Panc1 (cell line): ENCODE results near the gene NREP. TPM values are rescaled to one million over a fixed set of nuclear protein-coding genes. Genes with fewer than 3 reads are reported as not detected.

Experiments
- ATAC-seq: fragments of 200-7000 bp; cut with Tn5 transposase; 2 replicates; pipeline ENCODE4 v1.9.1; 2020; ENCODE audit warnings: mild to moderate bottlenecking, moderate library complexity
- BruUV-seq: library from RNA; stranded (reverse); fragments of 400-500 nt; replicated peaks from 2 replicates; lab custom pipeline; 2021; lab: Mats Ljungman, UMichigan
- CTCF ChIA-PET: fragments of 300-600 bp; sonication (Branson Sonifier 250); formaldehyde crosslinking; loops from one replicate; lab custom pipeline; 2022; ENCODE audit warnings: antibody characterized with exemption; lab: Charles Lee
- POLR2A ChIA-PET: fragments of 300-600 bp; sonication (Branson Sonifier 250); formaldehyde crosslinking; loops from one replicate; lab custom pipeline; 2022; ENCODE audit warnings: antibody characterized with exemption; lab: Charles Lee
- DNase-seq: peaks from one replicate; pipeline ENCODE4 v3.0.0-alpha.2; 2010; ENCODE audit warnings: low read depth, low spot score
- H3K27ac ChIP-seq: 2 replicates; pipeline ENCODE4 v1.5.1; 2011; ENCODE audit warnings: mild to moderate bottlenecking, low read length, inconsistent platforms
- H3K27me3 ChIP-seq: fragments of 200-500 bp; sonication (Bioruptor generic); 2 replicates; pipeline ENCODE4 v1.6.0; 2014; ENCODE audit warnings: low read length, inconsistent platforms; ENCODE audit not compliant: control insufficient read depth, insufficient read depth
- H3K36me3 ChIP-seq: fragments of 200-500 bp; sonication (Bioruptor generic); 2 replicates; pipeline ENCODE4 v1.5.1; 2014; ENCODE audit warnings: inconsistent platforms, mild to moderate bottlenecking, low read length, moderate library complexity; ENCODE audit not compliant: control insufficient read depth, insufficient read depth
- H3K4me1 ChIP-seq: 2 replicates; pipeline ENCODE4 v1.5.1; 2011; ENCODE audit warnings: inconsistent platforms, mild to moderate bottlenecking, low read length, moderate library complexity; ENCODE audit not compliant: control insufficient read depth, insufficient read depth
- H3K4me3 ChIP-seq, 2 experiments: 2 replicates each; pipeline ENCODE4 v1.5.1; 2011 to 2012; ENCODE audit warnings: low read depth in 2 of 2, low read length in 2 of 2, mild to moderate bottlenecking in 2 of 2, inconsistent platforms in 1 of 2, moderate library complexity in 1 of 2
- H3K9me3 ChIP-seq: fragments of 200-500 bp; sonication (Bioruptor generic); 2 replicates; pipeline ENCODE4 v1.5.1; 2014; ENCODE audit warnings: low read depth, mild to moderate bottlenecking, inconsistent platforms, low read length, moderate library complexity; ENCODE audit not compliant: control insufficient read depth, insufficient read depth
- POLR2AphosphoS5 ChIP-seq: IDR thresholded peaks from 2 replicates; pipeline ENCODE4 v1.6.1; 2012; ENCODE audit warnings: mild to moderate bottlenecking, low read depth, low read length, moderate library complexity
- SIN3A ChIP-seq: IDR thresholded peaks from 2 replicates; pipeline ENCODE4 v1.6.1; 2012; ENCODE audit warnings: low read depth, mild to moderate bottlenecking, low read length, moderate library complexity, borderline replicate concordance; ENCODE audit not compliant: insufficient read depth
- TCF7L2 ChIP-seq: IDR thresholded peaks from 2 replicates; pipeline ENCODE4 v1.6.1; 2011; ENCODE audit warnings: mild to moderate bottlenecking, low read depth, low read length, inconsistent platforms
- in situ Hi-C: cut with HindIII; loops from 2 replicates; pipeline ENCODE4 v1.10.0; 2016; ENCODE audit warnings: low sequenced_read_pairs, low pct_unique_long_range_greater_than_20kb
- intact Hi-C: fragments of 100-400 bp; cut with micrococcal nuclease; formaldehyde crosslinking; loops from one replicate; pipeline ENCODE4 v1.10.0; 2022; ENCODE audit not compliant: unreplicated experiment
- total RNA-seq: library from RNA; stranded (reverse); gene quantifications from one replicate; pipeline ENCODE4 v1.2.1, GENCODE V29; 2021; ENCODE audit not compliant: unreplicated experiment
- TF ChIP-seq, protein P1 (sequence below): fragments of 450-650 bp; IDR thresholded peaks from 2 replicates; pipeline ENCODE4 v1.5.1; 2017; ENCODE audit warnings: mild to moderate bottlenecking
- TF ChIP-seq, protein P2 (sequence below), 2 experiments: IDR thresholded peaks; 2 replicates each; pipeline ENCODE4 v1.6.1; 2011 to 2012; ENCODE audit warnings: low read depth in 2 of 2, control low read depth in 1 of 2, low read length in 1 of 2, mild to moderate bottlenecking in 1 of 2, moderate library complexity in 1 of 2; ENCODE audit not compliant: insufficient read depth in 1 of 2

The NREP gene
- total RNA-seq, 1 experiment from 2014 or later = 4.9 TPM

DNA sequence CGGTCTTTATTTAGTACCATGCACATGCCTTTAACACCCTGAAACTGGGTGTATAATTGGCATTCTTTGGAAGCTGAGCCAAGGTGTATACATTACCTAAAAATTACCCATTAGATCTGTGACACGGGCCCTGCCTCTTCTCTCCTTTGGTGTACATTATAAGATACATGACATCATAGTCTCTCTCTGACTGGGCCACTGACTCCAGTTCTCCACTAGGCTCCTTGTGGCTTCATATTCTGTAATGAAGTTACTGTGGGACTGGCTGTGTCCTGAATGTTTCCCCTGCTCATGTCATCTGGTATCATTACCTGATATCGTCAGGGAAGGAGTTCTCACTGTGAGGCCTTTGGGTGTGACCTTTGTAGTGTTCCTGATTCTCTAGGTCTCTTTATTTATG, 65.5 kb downstream of the NREP start:
- POLR2A ChIA-PET = no interaction called here
- no peaks in the 10 kb centered on the region for H3K9me3 ChIP-seq
- TF ChIP-seq TCF7L2 (no peak), POLR2AphosphoS5 (no peak), SIN3A (no peak)
- TF ChIP-seq, protein P1, sequence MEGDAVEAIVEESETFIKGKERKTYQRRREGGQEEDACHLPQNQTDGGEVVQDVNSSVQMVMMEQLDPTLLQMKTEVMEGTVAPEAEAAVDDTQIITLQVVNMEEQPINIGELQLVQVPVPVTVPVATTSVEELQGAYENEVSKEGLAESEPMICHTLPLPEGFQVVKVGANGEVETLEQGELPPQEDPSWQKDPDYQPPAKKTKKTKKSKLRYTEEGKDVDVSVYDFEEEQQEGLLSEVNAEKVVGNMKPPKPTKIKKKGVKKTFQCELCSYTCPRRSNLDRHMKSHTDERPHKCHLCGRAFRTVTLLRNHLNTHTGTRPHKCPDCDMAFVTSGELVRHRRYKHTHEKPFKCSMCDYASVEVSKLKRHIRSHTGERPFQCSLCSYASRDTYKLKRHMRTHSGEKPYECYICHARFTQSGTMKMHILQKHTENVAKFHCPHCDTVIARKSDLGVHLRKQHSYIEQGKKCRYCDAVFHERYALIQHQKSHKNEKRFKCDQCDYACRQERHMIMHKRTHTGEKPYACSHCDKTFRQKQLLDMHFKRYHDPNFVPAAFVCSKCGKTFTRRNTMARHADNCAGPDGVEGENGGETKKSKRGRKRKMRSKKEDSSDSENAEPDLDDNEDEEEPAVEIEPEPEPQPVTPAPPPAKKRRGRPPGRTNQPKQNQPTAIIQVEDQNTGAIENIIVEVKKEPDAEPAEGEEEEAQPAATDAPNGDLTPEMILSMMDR = no peak
- TF ChIP-seq, protein P2, sequence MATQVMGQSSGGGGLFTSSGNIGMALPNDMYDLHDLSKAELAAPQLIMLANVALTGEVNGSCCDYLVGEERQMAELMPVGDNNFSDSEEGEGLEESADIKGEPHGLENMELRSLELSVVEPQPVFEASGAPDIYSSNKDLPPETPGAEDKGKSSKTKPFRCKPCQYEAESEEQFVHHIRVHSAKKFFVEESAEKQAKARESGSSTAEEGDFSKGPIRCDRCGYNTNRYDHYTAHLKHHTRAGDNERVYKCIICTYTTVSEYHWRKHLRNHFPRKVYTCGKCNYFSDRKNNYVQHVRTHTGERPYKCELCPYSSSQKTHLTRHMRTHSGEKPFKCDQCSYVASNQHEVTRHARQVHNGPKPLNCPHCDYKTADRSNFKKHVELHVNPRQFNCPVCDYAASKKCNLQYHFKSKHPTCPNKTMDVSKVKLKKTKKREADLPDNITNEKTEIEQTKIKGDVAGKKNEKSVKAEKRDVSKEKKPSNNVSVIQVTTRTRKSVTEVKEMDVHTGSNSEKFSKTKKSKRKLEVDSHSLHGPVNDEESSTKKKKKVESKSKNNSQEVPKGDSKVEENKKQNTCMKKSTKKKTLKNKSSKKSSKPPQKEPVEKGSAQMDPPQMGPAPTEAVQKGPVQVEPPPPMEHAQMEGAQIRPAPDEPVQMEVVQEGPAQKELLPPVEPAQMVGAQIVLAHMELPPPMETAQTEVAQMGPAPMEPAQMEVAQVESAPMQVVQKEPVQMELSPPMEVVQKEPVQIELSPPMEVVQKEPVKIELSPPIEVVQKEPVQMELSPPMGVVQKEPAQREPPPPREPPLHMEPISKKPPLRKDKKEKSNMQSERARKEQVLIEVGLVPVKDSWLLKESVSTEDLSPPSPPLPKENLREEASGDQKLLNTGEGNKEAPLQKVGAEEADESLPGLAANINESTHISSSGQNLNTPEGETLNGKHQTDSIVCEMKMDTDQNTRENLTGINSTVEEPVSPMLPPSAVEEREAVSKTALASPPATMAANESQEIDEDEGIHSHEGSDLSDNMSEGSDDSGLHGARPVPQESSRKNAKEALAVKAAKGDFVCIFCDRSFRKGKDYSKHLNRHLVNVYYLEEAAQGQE (IDR thresholded peaks at IDR 0.05; ENCODE audit: insufficient read depth in 1 of 2, low read depth in 2 of 2, low read length in 1 of 2) = no peak
- no peak overlapping the region for H3K27ac ChIP-seq
- DNase-seq = no peak
- no peaks in the 10 kb centered on the region for H3K4me1 ChIP-seq
- no peak for ATAC-seq
- no peaks in the 10 kb centered on the region for H3K36me3 ChIP-seq
- no peaks in the 10 kb centered on the region for H3K27me3 ChIP-seq
- intact Hi-C loops = no loop called here
- no TSS peak for BruUV-seq
- CTCF ChIA-PET = no interaction called here
- in situ Hi-C loops = no loop called here
- H3K4me3 ChIP-seq = no peak overlapping the region

DNA sequence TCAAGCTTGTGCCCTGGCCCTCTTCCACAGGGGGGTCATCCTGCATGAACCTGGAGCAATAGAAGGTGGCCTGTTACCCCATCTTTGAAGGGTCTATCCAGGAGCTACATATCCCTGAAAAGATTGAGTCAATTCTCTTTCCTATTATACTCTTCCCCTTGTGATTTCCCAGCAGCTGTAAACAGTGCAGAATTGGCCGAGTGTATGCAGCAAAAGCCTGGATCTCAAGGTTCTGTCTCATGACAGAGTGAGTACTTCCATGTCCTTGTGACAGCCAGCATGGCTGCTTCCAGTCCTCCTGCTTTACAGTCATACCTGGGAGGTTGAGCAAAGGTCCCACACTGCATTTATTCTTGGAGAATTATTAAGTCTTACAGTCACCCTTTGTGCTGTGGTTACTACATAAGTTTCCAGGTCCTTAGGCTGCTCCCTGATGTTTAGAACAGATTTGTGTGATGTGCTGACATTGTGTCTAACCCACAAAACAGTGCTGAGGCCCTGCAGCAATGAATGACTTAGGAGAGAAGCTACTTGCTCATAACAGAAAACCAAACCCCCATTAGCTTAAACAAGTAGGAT, 67.5 kb downstream of the NREP start:
- no peaks in the 10 kb centered on the region; the same call in 1 of the 2 replicates for H3K36me3 ChIP-seq
- intact Hi-C loops = loop anchor here (10.0 kb wide), 1 partner anchor 455 kb away; no protein-coding TSS in a partner anchor
- CTCF ChIA-PET = no interaction called here
- H3K27ac ChIP-seq = no peak overlapping the region
- H3K4me3 ChIP-seq = no peak overlapping the region
- no peak for TF ChIP-seq SIN3A
- H3K4me1 ChIP-seq = no peaks in the 10 kb centered on the region
- BruUV-seq = no TSS peak
- H3K27me3 ChIP-seq = no peaks in the 10 kb centered on the region
- no peak for DNase-seq
- POLR2A ChIA-PET = no interaction called here
- in situ Hi-C loops = no loop called here
- H3K9me3 ChIP-seq = no peaks in the 10 kb centered on the region
- no peak for ATAC-seq

DNA sequence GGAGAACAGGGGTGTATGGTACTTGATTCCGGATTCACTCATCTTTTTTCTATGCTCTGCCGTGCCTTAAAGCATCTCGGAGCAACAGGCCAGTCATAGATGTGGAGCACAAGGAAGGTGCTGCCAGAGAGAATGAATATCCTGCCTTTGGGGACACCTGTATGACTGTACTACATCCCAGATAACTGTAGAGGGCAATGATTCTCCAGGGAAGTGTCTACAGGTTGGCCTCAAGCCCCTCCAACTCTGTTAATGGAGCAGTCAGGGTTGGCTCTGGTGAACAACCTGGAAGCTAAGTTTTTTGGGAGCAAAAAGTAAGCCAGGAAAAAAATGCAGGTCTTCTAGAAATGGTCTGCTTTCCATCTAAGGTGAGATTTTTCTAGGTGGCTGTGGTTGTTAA, 71.0 kb downstream of the NREP start:
- intact Hi-C loops (loop anchor here (10.0 kb wide), 1 partner anchor 459 kb away; no protein-coding TSS in a partner anchor), in situ Hi-C loops (no loop called here)
- ATAC-seq (no peak), DNase-seq (no peak)
- Histone ChIP-seq H3K9me3 (no peaks in the 10 kb centered on the region), H3K27me3 (no peaks in the 10 kb centered on the region), H3K4me1 (peaks cover 6% of the 10 kb centered on the region; the same call in 1 of the 2 replicates), H3K4me3 (no peak overlapping the region), H3K36me3 (no peaks in the 10 kb centered on the region; the same call in 1 of the 2 replicates), H3K27ac (no peak overlapping the region)
- ChIA-PET POLR2A (no interaction called here), CTCF (no interaction called here)
- BruUV-seq = no TSS peak
- TF ChIP-seq, protein P1 = peak; percentile 24; the same call in 1 of the 2 replicates
- TF ChIP-seq TCF7L2 = no peak
